Activated CD4-positive, alpha-beta T cell treated with anti-CD3 and anti-CD28 coated beads, Interleukin-2, amount 50 U/mL, for 48 hours (primary cell): Measurements from ENCODE around the gene SPNS2.
A peak's percentile ranks its signal among the peaks of the same experiment; 100 is the strongest.

Experiments used
- DNase-seq, 2 experiments: peaks; one replicate each; pipeline ENCODE4 v3.0.0-alpha.2; 2020

SPNS2 gene

GRCh38 chr17:4551796-4552525, 53.3 kb downstream of the SPNS2 start:
- no peak for DNase-seq

GRCh38 chr17:4553669-4554068, 55.0 kb downstream of the SPNS2 start:
- DNase-seq: no peak

- no peak for DNase-seq
These were observed 55.8 kb downstream of the SPNS2 start for GRCh38 chr17:4554441-4554996.

GRCh38 chr17:4554997-4555799, 56.5 kb downstream of the SPNS2 start, which contains the start of gene MYBBP1A:
TSS of gene MYBBP1A (minus strand) at chr17:4555384. CDS start at chr17:4555324, 60 bp downstream.
- DNase-seq: peak; percentile 97 to 98

GRCh38 chr17:4555873-4556759, 57.4 kb downstream of the SPNS2 start:
- no peak for DNase-seq

GRCh38 chr17:4556996-4557395, 58.3 kb downstream of the SPNS2 start:
- DNase-seq: no peak

- DNase-seq: no peak
These were observed 59.1 kb downstream of the SPNS2 start for GRCh38 chr17:4557626-4558346.

GRCh38 chr17:4558347-4558971, 59.8 kb downstream of the SPNS2 start:
- DNase-seq: no peak

- DNase-seq: no peak
These were observed 60.6 kb downstream of the SPNS2 start for GRCh38 chr17:4559139-4559791.

GRCh38 chr17:4559966-4560365, 61.3 kb downstream of the SPNS2 start:
- no peak for DNase-seq

- DNase-seq: no peak
These were observed 61.7 kb downstream of the SPNS2 start, which contains the start of gene GGT6 for GRCh38 chr17:4560421-4560820. TSS of gene GGT6 (minus strand) at chr17:4560577. CDS start at chr17:4560521, 56 bp downstream.

- no peak for DNase-seq
These were observed 62.2 kb downstream of the SPNS2 start for GRCh38 chr17:4560837-4561256.

- no peak for DNase-seq
These were observed 63.6 kb downstream of the SPNS2 start for GRCh38 chr17:4562015-4562969.

GRCh38 chr17:4565209-4566141, 66.8 kb downstream of the SPNS2 start:
- DNase-seq: peak; percentile 52 to 67

- DNase-seq: peak; percentile 59 to 72
These were observed 68.1 kb downstream of the SPNS2 start for GRCh38 chr17:4566785-4567184.

GRCh38 chr17:4569591-4569990, 70.9 kb downstream of the SPNS2 start:
- DNase-seq: no peak

GRCh38 chr17:4572131-4572530, 73.5 kb downstream of the SPNS2 start:
- no peak for DNase-seq

- DNase-seq: no peak
These were observed 74.4 kb downstream of the SPNS2 start for GRCh38 chr17:4573115-4573514.
